ENCODE data around the gene HEXB.

Gene HEXB

DNA sequence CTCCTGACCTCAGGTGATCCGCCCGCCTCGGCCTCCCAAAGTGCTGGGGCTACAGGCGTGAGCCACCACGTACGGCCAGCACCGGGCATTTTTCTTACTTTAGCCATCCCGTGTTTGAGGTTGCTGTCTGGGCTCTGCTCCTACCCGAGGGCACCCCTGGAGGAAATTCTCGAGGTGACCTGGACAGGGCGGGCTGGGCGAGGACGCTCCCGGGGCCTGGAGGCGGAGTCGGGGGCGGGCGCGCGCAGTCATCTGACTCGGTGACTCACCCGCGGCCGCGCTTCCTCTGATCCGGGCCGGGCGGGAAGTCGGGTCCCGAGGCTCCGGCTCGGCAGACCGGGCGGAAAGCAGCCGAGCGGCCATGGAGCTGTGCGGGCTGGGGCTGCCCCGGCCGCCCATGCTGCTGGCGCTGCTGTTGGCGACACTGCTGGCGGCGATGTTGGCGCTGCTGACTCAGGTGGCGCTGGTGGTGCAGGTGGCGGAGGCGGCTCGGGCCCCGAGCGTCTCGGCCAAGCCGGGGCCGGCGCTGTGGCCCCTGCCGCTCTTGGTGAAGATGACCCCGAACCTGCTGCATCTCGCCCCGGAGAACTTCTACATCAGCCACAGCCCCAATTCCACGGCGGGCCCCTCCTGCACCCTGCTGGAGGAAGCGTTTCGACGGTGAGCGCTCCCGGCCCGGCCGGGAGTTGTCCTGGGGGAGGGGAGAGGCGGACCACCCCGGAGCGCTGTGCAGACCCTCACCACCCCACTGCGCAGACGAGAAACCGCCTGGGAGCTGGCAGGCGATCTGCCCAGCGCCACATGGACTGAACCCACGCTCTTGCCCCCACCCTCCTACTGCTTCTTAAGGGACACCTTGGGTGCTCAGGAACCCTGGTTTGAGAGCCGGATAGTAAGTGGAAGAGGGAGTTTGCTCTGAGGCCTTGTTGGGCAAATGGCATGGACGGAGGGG lies at the start of gene HEXB:
TSS of gene HEXB (plus strand) at position 334 of the 952 bp plus-strand sequence. CDS start at position 362, 28 bp downstream.
- peak; percentile 94 for DNase-seq (ENCODE audit: low spot score)

DNA sequence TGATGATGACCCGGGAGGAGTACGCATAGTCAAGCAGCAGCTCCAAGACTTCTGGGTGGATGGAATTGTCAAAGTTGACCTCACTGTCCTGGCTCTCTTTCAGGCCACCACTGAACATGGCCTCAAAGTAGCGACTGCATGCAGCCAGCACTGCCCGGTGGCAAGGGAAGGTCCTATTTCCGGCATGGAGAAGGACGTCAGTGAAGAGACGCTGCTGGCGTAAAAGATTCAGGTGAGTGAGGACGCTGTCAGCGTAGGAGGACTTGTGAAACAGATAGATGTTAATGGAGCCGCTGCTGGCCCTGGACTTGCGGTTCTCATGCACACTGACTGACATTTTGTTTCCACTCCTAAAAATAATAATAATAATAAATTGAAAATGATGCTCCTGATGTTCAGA lies 48.9 kb upstream of the HEXB start:
- DNase-seq (ENCODE audit: low spot score), result no peak

DNA sequence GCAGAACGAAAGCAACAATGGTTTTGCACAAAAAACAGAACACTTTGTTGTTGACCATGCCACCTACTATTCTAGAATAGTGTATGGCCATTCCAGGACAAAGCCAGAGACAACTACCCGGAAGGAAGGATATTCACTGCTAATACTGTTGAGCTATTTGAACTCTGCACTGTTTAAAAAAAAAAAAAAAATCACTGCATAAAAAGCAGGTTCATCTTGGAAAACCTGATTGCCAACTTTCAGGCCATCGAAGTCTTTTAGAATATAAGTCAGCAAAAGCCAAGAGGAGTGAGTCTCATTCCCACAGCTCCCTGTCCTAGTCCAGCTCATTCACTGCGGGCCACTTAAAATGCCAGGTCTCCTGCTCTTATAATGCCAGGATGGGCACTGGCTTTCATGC lies 48.5 kb upstream of the HEXB start:
- DNase-seq (ENCODE audit: low spot score), result no peak

DNA sequence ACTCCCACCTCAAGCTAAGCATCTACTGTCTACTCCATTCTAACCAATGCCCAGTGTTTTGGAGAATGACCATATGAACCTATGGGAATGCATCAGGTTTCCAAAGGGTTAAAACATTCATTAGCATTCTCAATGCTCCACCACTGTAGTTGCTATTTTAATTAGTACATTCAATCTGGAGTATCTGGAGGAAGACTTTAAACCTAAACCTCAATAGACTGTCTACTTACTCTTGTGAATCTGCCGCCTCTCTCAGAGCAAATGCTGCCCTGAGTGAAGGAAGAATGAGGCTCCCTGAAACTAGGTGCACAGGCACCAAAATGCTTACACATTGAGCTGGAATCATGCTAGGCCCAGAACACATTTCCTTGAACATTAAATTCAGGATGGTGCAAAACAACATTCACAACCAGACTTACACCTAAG lies 46.5 kb upstream of the HEXB start:
- no peak for DNase-seq (ENCODE audit: low spot score)

DNA sequence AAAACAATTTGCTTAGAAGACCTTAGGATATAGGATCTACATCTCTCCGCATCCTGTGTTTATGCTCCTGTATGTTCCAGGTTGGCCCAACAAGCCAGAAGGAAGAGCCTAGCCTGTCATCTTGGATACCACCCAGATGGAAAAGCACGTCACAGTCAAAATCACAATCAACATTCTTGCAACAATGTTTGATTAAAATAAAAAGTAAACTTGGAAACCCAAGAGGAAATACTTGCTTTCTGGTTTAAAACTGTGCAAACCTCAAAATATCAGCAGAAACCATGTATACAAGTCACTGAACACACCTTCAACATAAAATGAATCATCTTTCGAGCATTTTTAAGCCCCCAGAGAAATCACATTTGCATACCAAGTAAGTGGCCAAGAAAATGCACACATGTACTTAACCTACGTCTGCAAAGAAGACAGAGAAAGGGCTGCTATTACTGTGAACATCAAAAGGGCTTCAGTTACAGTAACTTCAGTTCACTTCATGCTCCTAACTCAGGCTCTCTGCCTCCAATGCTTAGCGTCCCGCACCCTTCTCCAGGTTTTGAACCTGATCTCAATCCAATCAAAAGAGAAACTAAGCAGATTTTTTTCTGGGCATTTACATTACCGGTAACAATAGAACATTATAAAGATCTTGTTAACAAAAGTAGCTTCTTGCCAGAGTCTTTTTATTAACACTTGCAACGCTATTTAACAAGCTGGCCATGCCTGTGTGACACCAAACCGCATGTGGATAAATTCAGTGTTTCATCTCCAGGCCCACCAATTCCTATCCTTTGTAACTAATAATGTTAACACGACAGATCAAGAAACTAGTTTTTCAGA lies 45.8 kb upstream of the HEXB start:
- no peak for DNase-seq (ENCODE audit: low spot score)

DNA sequence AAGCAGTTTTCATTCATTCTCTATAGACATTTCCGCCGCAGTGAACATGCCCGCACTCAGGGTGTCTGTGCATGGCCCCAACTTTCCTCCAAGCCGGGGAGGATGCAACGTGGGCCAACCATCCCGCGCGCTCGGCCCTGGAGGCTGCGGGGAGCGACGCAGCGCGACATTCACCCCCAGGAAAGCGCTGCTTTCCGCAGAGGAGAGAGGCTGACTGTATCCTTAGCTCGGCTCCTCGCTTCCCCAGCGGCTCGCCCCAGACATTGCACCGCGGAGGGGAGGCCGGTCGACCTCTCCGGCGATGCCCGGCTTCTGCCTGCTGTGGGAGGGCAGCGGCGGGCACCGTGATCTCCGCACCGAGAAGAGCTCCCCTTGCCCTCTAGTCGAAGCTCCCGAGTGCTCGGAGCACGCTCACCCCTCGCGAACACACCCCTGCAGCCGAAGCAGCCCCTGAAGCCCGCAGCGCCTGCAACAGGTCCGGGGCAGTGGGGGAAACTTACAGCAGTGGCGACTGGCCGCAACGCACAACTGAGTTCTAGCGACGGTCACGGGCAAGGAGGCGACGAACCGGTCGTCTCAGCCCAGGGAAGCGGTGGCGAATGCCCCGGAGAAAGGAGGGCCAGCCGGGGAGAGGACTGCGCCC lies 45.1 kb upstream of the HEXB start:
- DNase-seq (ENCODE audit: low spot score), result peak; percentile 32

DNA sequence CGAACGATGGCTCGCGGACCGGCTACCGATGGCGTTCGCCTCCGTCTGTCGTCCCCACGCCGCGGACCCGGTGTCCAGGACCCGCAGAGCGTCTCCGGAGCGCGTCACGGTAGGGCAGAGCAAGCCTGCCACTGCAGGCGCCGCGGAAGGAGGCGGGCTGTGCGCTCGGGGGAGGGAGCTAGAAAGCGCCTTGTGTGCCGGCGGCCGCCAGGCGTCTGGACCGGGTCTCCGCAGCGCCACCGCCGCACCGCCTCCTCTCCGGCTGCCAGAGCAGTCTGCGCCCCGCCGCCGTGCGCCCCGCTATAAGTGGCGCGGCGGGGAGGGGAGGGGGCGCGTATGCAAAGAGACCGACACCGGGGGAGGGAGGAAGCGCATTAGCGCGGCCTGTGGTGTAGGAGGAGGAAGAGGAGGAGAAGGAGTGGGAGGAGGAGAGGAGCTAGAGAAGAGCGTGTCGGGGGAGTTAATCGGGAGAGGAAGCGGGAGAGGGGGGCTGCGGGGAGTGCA lies 44.5 kb upstream of the HEXB start, which contains the start of gene ENC1:
TSS of gene ENC1 (minus strand) at position 279 of the 504 bp plus-strand sequence. CDS start 4,243 bp downstream, outside the sequence.
- peak; percentile 77 for DNase-seq (ENCODE audit: low spot score)

DNA sequence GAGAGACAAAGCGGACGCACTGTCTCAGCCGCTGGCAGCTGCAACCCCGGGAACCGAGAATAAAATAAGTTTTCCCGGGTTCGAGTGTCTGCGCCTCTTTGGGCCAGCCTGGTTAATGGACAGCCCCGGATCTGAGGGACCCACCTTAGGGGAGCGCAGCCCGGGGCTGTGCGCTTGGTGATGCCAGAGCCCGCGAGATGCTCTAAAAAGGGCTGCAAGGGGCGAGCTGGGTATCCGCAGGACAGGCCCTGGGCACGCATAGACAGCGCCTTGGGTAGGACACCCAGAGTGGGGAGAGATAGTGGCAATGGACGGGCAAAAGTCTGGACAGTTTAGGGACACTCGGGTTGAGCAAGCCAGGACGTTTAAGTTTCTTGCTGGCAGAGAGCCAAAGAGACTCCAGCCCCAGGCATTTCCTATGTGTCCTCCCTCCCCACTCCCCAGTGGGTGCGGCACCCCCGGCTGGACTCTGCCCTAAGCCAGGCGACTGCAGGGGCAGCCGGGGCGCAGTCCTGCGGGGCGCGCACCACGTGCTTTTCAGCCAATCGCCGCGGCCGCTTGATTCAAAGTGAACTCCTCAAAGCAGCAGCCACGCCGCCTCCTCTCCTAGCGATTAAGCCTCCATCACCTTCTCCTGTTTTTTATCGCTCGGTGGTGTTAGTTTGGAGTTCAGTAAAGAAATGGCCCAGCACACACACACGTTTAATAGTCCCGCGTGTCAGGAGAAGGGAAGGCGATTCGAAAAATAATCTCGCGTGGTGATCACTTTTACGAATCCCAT lies 43.9 kb upstream of the HEXB start:
- DNase-seq (ENCODE audit: low spot score), result peak; percentile 67

DNA sequence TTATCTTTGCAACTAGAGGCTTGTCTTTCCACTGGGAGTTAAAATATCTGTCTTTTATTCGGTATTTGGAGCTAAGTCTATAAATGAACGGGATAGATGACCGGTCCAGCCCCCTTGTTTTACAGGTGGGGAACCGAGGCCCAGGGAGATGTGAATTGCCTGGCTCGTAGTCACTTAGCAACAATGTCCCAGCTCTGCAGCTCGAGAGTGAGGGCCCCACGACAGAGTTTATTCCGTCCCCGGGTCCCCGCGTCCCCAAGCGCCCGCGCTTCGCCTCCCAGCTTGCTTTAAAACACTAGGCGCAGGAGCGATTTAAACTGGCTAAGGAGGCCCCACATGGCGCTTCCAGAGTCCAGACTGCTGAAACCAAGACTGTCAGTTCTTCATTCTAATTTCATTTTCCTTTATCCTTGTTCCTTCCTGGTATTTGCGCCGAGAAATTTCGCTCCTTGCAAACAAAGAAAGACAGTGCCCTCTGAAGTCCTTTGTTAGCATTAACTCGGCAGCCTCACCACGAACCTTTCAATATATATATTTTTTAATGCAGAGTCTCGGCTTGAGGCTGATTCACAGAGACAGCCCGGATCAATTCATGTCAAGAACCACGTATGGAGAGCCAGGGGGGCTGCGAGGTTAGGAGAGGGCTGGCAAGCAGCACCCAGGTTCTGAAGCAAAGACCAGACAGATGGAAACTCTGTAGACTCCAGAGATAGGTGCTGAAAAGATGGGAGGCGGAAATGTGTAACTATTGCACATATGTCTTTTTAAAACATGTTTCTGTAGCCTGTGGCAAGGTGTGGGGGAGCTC lies 43.1 kb upstream of the HEXB start:
- no peak for DNase-seq (ENCODE audit: low spot score)

DNA sequence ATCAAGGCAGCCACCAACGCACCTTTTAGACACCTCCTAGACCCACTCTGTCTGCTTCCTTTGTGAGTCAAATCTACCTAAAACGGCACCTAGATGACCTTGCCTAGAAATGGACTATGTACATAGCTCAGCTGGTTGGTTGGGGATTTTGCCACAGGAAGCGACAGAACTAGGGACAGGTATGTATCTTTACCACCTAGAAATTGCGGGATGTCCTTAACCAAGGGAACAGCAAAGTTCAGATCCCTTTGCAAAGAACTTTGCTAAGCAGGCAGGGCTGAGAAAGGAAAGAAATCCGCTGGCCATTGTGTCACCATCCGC lies 42.5 kb upstream of the HEXB start:
- DNase-seq (ENCODE audit: low spot score), result no peak

DNA sequence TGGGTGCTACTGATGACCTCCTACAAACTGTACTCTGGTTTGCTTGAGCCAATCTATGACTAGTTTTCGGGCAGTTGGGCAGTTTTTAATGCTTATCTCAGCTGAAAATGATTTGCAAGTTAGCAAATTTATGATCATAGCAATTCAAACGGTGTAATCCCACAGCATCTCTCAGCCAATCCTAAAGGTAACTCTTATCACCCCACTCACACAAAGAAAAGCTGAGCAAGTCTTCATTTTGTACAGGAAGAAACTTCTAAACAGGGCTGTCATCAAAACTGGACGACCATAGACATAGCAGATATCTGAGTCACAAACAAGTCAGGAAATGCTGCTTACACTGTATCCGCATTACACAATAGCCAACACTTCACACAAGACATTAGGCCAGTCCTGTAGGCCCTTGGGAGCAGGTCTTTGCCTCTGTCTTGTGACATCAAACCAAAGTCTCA lies 41.9 kb upstream of the HEXB start:
- DNase-seq (ENCODE audit: low spot score), result peak; percentile 71

DNA sequence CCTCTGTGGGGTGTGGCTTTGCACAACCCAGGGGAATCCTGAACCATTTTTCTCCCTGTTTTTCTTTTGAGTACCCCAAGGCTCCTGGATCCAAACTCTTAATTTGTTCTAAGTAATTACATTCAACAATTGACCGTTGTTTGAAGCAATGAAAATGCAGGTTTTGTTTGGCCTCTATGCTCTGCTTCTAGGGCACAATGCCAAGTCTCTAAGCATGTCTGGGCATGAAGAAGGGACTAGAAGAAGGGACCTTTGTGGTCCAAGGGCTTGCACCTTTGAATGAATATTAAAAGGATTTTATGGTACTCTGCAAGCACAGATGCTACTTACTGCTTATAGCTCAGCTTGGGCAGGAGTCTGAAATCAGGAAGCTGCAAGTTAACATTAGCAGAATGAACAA lies 37.9 kb upstream of the HEXB start:
- no peak for DNase-seq (ENCODE audit: low spot score)

DNA sequence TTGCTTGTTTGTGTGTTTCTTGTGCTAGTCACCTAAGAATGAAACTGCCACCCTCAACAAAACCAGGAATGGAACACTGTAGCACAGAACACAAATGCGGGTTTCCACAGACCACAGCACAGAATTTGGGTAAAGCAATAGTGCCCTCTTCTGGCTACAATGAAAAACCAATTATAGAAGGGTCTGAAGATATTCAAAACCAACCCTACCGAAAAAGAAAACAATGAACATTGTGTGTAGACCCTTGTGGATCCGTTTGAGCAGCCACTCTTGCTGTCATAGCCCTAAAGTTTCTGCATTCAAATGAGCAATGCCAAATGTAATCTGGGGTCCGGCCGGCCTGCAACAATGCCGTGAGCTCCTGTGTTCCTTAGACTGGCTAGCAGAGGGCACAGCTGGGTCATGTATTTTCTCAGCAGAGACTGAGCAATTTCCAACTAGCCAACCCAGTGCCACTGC lies 36.2 kb upstream of the HEXB start:
- peak; percentile 68 for DNase-seq (ENCODE audit: low spot score)

DNA sequence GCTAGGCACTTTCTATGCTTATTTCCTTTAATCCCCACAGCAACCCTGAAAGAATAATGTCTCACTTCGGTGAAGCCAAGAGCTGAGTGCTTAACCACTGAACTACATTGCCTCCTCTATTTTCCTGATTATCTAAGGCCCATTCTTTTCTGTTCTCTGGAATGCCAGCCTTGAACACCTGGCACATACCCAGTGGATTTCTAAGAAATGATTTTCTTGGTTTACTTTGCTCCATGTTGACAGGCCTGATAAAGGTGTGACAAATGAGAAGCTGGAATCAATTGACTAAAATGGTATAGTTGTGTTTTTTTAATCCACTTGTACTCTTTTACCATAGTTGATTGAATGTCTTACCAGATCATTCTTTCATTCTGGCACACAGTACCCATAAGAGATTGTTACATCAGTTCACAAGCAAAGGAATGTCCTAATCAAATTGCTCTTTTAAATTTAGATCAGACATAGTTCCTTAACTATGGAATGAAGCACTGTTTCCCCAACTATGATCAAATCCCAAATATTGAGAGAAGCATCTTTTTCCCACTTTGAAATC lies 35.5 kb upstream of the HEXB start:
- no peak for DNase-seq (ENCODE audit: low spot score)

DNA sequence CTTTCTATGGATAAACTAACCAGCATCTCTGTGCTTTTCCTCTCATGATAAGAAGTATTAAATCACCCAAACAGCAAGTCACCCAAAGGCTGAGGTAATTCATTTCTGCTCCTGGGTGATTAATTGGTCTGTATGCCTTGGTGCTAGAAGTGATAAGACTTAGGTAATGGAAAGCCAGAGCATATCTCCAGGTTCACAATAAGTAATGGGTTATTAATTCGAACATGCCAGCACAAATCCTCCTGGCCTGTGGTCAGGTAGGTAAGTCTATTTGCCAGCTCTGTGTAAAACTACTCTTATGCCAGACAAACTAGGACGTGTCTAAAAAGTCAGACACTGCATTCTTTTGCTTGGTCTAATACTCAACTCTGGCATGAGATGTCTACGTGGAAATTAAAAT lies 33.3 kb upstream of the HEXB start:
- DNase-seq (ENCODE audit: low spot score), result no peak

DNA sequence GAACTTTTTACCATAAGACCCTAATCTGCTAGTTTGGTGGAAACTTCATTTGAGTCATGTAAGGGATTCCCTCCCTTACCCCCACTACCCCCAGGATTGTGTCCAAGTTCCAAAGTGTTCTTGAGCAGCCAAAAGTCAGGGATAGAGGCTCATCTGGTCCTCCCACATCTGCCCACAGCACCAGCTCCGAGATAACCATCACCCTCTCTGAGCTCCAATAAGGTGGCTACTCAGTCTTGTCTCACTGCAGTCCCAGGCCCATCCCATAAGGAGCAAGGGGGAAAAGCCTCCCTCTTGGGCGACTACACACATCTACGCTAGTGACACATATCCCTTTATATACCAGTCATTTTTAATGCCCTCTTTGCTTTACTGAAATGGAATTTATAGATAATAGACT lies 32.5 kb upstream of the HEXB start:
- DNase-seq (ENCODE audit: low spot score), result no peak

DNA sequence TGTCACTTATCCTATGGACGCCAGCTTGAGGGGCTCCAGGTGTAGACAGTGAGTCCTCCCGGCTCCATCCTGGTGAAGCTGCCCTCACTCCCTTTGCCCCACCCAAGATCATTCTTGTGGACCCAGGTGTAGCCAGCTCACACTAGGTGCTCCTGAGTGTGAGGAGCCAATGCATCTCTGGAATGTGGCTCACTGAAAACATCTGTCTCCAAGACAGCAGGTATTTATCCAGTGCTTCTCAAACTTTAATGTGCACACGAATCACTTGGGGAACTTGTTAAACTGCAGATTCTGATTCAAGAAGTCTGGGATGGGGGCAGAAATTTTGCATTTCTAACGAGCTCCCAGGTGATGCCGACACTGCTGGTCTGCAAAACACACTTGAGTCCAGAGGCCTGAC lies 31.0 kb upstream of the HEXB start:
- no peak for DNase-seq (ENCODE audit: low spot score)

DNA sequence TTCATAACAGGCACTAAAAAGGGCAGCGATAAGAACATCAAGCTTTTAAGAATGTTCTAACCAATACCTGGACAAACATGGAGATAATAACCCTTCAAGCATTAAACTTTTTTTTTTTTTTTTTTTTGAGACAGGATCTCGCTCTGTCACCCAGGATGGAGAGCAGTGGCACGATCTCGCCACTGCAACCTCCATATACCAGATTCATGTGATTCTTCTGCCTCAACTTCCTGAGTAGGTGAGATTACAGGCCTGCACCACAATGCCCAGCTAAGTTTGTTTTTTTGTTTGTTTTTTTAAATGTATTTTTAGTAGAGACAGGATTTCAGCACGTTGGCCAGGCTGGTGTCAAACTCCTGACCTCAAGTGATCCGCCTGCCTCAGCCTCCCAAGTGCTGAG lies 29.8 kb upstream of the HEXB start:
- DNase-seq (ENCODE audit: low spot score), result no peak

DNA sequence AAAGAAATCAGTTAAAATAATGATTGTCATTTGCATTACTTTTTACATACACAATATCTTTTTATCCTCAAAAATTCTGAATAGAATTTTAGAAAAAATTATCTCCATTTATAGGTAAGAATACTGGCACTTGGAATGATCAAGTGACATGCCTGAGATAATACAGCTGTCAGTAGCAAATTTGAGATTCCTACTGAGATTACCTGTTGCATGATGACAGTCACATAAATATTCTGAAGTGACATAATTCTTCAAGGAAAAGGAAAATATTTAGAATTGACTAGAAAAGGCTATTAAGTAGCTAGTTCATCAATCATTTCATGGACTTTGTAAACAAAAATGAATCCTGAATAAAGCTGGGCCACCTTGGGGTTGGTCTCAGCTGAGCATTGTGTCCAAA lies 29.3 kb upstream of the HEXB start:
- no peak for DNase-seq (ENCODE audit: low spot score)

DNA sequence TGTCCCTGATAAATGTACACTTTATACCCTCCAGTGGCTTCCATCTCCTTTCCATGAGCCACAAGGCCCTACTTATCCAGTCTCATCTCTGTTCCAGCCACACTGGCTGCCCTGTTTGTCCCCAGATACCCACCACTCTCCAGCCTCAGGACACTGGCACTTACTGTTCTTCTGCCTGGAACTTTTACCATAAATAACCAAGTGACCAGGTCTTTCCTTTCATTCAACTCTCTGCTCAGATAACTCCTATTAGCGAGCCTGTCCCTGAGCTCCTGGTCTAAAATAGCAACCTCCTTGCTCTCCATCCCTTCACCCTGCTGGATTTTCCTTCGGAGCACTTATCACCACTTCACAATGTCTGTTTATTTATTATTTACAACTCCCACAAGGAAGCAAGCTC lies 27.9 kb upstream of the HEXB start:
- no peak for DNase-seq (ENCODE audit: low spot score)

Data from AG08396 (cell line).